ENCODE measurements around the gene PTPRO.

Gene PTPRO

GRCh38 chr12:15528666-15529065, 206.4 kb downstream of the PTPRO start:
- no peak for DNase-seq

DNA sequence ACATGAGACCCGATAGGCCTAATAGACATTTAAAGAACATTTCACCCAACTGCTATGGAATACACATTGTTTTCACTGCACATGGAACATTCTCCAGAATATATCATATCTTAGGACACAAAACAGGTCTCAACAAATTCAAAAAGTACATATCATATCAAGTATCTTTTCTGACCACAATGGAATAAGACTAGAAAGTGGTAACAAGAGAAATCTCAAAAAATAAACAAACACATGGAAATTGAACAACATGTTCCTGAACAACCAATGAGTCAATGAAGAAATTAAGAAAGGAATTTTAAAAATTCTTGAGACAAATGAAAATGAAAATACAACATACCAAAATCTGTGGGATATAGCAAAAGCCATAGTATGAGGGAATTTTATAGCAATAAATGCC, 208.1 kb downstream of the PTPRO start:
- no peak for DNase-seq

GRCh38 chr12:15532364-15532977, 210.2 kb downstream of the PTPRO start:
- DNase-seq = peak; percentile 10

GRCh38 chr12:15534322-15534721, 212.0 kb downstream of the PTPRO start:
- no peak for DNase-seq

DNA sequence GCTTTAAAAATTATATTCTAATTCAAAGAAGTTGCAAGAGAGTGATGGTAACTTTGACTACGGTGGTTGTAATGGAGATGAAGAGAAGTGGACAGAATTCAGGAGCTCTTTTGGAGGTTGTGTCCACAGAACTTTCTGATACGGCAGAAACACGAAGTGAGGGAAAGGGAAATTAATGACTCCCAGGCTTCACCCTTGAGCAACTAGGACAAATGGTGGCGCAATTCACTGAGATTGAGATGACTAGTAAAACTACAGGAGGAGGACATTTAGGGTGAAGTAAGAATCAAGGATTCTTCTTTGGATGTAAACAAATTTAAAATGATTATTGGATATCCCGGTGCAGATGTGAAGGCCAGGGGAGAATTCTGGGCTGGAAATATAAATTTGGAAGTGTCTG, 212.6 kb downstream of the PTPRO start:
- no peak for DNase-seq

DNA sequence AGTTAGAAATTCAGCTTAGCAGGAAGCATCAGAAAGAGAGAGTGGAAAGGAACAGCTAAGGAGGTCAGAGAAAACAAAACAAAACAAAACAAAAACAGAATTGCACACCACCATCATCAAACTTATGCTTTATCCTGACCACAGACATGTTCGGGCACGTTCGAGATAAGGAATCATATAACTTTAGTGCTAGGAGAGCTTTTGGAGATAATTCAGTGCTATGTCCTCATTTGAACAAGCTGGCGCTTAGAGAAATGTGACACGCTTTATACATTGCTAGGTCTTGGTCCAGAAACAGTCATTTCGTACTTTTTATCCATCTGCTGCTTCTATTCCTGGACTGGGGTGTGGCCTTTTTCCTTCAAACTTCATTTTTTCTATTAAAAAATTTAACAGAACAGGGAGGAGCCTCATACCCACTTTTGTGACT, 213.1 kb downstream of the PTPRO start:
- no peak for DNase-seq

DNA sequence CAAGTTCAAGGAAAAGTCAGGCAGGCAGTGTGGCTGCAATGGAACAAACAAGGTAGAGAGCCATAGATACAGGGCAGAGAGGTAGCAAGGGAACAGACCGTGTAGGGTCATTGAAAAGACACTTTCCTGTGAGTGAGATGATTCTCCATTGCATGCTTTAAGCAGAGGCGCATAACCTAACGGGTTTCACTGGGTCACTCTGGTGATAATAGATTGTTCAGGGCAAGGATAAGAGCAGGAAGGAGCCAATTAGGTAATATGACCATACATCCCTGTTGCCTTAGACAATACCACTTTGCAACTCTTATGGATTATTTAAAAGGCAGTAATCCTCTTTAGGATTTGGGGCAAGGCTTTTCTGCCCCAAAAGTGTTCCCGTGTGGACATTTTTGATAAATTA, 214.1 kb downstream of the PTPRO start:
- DNase-seq = no peak

DNA sequence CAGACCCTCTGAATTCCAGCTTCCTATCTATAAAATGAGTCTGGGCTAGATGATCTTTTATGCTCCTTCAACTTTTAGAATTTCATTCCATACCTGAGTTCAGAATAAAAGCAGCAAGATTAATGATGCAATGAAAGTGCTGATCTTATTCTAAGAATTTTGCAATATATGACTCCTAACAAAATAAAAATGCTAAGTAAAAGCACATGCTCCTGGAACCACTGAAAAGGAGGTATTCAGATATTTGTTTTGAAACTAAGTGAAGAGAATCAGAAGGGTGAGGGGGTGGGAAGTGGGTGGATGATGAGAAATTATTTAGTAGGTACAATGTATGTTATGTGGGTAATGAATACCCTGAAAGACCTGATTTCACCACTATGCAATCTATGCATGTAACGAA, 216.6 kb downstream of the PTPRO start:
- no peak for DNase-seq

DNA sequence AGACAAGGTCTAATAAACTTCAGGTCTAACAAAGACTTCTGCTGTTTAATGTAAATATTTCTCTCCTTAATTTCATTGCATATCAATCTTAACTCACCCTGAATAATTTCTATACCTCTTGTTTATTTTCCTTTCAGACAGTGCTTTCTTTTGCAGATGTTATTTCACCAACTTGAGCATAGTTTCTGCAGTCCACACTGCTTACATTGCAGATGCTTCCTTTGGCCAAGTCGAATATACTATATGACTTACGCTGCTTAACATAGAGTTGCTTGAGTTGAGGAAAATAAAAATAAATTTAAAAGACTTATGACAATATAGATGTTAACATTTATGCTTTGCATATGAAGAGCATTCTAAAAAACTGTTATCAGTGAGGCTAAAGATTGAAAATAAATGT, 217.7 kb downstream of the PTPRO start:
- DNase-seq = peak; percentile 31

GRCh38 chr12:15540469-15540872, 218.2 kb downstream of the PTPRO start:
- DNase-seq = no peak

DNA sequence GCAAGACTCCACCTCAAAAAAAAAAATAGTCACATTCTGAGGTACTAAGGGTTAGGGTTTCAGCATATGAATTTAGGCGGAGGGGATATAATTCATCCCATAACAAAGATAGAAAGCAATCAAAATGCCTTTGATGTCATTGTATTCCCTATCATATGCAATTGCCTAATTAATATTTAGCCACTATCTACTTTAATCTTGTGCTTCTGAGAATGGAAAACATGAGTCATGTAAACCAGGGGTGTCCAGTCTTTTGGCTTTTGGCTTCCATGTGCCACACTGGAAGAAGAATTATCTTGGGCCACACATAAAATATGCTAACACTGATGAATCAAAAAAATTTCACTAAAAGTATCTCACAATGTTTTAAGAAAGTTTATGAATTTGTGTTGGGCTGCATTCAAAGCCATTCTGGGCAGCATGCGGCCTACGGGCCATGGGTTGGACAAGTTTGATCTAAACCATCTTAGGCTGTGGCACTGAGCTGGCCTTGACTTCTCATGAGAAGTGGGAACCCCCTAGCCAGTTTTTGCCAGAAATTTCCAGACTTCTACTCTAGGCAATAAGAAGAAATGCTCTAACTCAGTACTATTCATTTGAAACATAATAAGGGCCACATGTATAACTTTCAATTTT, 219.8 kb downstream of the PTPRO start:
- DNase-seq = no peak

- DNase-seq = no peak
Observed at GRCh38 chr12:15543347-15543746, 221.0 kb downstream of the PTPRO start.

DNA sequence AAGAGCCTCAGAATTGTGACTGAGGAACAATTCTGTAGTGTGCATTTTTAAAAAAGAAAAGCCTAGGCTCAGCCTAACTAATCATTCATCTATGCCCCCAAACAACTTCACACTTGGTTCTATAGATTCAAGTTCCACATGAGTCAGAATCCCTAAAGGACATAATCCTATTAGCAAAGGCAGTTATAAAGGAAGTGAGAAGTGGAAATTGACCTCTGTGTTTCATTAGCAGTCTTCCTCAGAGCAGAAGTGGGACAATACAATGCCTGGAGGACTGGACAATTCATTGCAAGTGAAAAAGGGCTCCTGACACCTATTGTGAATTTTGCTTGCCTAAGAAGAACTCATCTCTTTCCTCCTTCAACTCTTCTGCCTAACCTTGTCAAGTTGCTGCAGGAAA, 222.3 kb downstream of the PTPRO start:
- no peak for DNase-seq

GRCh38 chr12:15545334-15545733, 223.0 kb downstream of the PTPRO start:
- DNase-seq = no peak

- no peak for DNase-seq
Observed at GRCh38 chr12:15546102-15546701, 223.9 kb downstream of the PTPRO start.

GRCh38 chr12:15547063-15547462, 224.8 kb downstream of the PTPRO start:
- no peak for DNase-seq

- no peak for DNase-seq
Observed at GRCh38 chr12:15547691-15548090, 225.4 kb downstream of the PTPRO start.

- DNase-seq = no peak
Observed at GRCh38 chr12:15550793-15551192, 228.5 kb downstream of the PTPRO start.

GRCh38 chr12:15555446-15555845, 233.1 kb downstream of the PTPRO start:
- DNase-seq = no peak

DNA sequence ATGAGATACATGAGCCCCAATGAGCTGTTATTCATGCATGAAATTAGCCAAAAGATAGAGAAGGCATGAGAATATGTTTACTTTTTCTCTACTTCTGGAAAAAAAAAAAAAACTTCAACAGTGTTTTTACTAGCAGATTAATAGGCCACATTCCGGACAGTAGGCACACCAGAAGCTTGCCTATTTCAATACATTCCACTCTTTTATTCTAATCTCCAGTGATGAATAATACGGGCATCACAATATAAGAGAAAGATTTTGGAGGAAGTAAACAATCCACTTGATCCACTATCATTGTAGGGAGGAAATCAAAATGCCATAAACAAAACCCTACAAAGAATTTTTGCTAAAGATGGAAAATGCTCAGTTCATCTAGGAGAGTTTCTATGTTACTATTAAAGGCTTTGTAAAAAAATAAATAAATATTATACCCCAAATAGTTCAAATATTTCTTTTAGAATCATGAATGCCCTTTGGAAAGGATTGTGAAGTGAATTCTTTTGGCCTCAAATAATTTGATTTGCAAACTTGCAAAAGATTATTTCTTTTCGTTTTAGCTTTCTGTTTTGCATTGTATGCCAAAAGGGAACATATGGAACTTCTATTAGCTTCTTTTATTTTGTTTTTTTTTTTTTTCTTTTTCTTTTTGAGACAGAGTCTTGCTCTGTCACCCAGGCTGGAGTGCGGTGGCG, 234.2 kb downstream of the PTPRO start:
- DNase-seq = no peak

GRCh38 chr12:15558915-15559528, 236.7 kb downstream of the PTPRO start:
- no peak for DNase-seq

- no peak for DNase-seq
Observed at GRCh38 chr12:15561396-15561795, 239.1 kb downstream of the PTPRO start.

- DNase-seq = no peak
Observed at GRCh38 chr12:15562263-15562662, 240.0 kb downstream of the PTPRO start.

DNA sequence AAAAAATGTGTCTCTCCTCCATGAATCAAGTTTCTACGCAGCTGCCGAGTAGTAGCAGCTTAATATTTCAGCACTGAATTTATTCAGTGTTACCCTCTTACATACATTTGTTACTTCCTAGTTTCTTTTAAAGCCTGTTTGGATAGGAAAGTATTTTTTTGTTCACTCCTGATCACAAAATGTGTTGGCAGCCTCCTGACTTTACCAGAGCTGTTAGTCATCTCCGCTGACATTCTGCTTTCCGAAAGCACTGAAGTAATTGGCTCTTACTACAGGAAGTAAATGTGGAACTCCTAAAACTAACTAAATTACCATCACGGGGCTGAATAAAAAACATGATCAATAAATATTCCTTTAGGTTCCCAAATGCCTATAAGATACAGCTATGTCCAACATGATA, 241.4 kb downstream of the PTPRO start:
- no peak for DNase-seq

All from NCI-H526 treated with DMSO at 0.1 percent for 48 hours (cell line).